CD14-positive monocyte (primary cell): ENCODE data around the gene ZNF273. TPM values are rescaled to one million over a fixed set of nuclear protein-coding genes. Genes with fewer than 3 reads are reported as not detected.
"Not testable (repeated sequence)": the region's sequence is repeated elsewhere in the genome, so short reads cannot be mapped to it uniquely, and the experiment has no call there.

Experiments
- DNase-seq, 3 donors: peaks; one replicate each; pipeline ENCODE4 v3.0.0-alpha.2; 2011 to 2022
- H2AFZ ChIP-seq: 2 replicates; pipeline ENCODE4 v1.6.0; 2012; ENCODE audit warnings: mild to moderate bottlenecking, low read depth, low read length, inconsistent platforms; ENCODE audit not compliant: insufficient read depth, poor library complexity, severe bottlenecking
- H3K27ac ChIP-seq, 2 donors: 1 replicate in 1 of 2; 2 replicates in 1 of 2; pipeline ENCODE4 v1.5.1; 2012 to 2013; ENCODE audit warnings: low read length in 2 of 2, control low read depth in 1 of 2, inconsistent platforms in 1 of 2, low read depth in 1 of 2, mild to moderate bottlenecking in 1 of 2
- H3K27me3 ChIP-seq, 2 donors: one replicate each; pipeline versions ENCODE4 v1.6.0 to v1.6.1; 2011 to 2013; ENCODE audit warnings: low read length in 2 of 2; ENCODE audit not compliant: control insufficient read depth in 2 of 2, insufficient read depth in 2 of 2
- H3K36me3 ChIP-seq, 2 donors: replicated peaks in 1 of 2; 1 replicate in 1 of 2; 2 replicates in 1 of 2; pipeline versions ENCODE4 v1.5.1 to v1.6.1; 2012 to 2013; ENCODE audit warnings: low read length in 2 of 2, control low read depth in 1 of 2, inconsistent platforms in 1 of 2, mild to moderate bottlenecking in 1 of 2; ENCODE audit not compliant: insufficient read depth in 2 of 2, control insufficient read depth in 1 of 2
- H3K4me1 ChIP-seq, 2 donors: 1 replicate in 1 of 2; 2 replicates in 1 of 2; pipeline versions ENCODE4 v1.5.1 to v1.6.1; 2012 to 2013; ENCODE audit warnings: low read length in 2 of 2, control low read depth in 1 of 2, inconsistent platforms in 1 of 2, mild to moderate bottlenecking in 1 of 2, moderate library complexity in 1 of 2; ENCODE audit not compliant: insufficient read depth in 2 of 2, control insufficient read depth in 1 of 2
- H3K4me2 ChIP-seq: replicated peaks from 2 replicates; pipeline ENCODE3; 2012; ENCODE audit warnings: low read length, moderate library complexity, mild to moderate bottlenecking; ENCODE audit not compliant: poor library complexity, severe bottlenecking; ENCODE audit errors: extremely low read depth
- H3K4me3 ChIP-seq, 3 experiments: fragments of 200-600 bp in 1 of 3; sonication (generic) in 1 of 3; replicated peaks in 1 of 3; 1 replicate in 2 of 3; 2 replicates in 1 of 3; pipeline ENCODE4 v1.5.1; 2011 to 2013; ENCODE audit warnings: low read length in 3 of 3, mild to moderate bottlenecking in 3 of 3, control low read depth in 2 of 3, low read depth in 2 of 3, inconsistent platforms in 1 of 3, moderate library complexity in 1 of 3
- H3K79me2 ChIP-seq: 2 replicates; pipeline ENCODE4 v1.6.0; 2012; ENCODE audit warnings: mild to moderate bottlenecking, control low read depth, inconsistent platforms, low read length, moderate library complexity; ENCODE audit not compliant: insufficient read depth
- H3K9ac ChIP-seq: 2 replicates; pipeline ENCODE4 v1.6.0; 2017; ENCODE audit warnings: low read length, mild to moderate bottlenecking; ENCODE audit not compliant: insufficient read depth, poor library complexity, severe bottlenecking
- H3K9me3 ChIP-seq, 2 donors: replicated peaks in 1 of 2; 1 replicate in 1 of 2; 2 replicates in 1 of 2; pipeline versions ENCODE4 v1.5.1 to v1.6.1; 2012 to 2013; ENCODE audit warnings: low read length in 2 of 2, control low read depth in 1 of 2; ENCODE audit not compliant: control insufficient read depth in 1 of 2, insufficient read depth in 1 of 2
- H4K20me1 ChIP-seq: 2 replicates; pipeline ENCODE4 v1.6.0; 2012; ENCODE audit warnings: mild to moderate bottlenecking, low read length, control low read depth, moderate library complexity; ENCODE audit not compliant: insufficient read depth
- H3K27ac Mint-ChIP-seq, 7 donors: one replicate each; pipeline ENCODE4 v1.8.0; 2020; ENCODE audit warnings: mild to moderate bottlenecking in 7 of 7, mixed read lengths in 7 of 7, moderate library complexity in 6 of 7, inconsistent platforms in 2 of 7
- H3K27me3 Mint-ChIP-seq, 3 donors: one replicate each; pipeline ENCODE4 v1.8.0; 2021 to 2022; ENCODE audit warnings: low read depth in 3 of 3, mild to moderate bottlenecking in 3 of 3, mixed read lengths in 3 of 3, moderate library complexity in 3 of 3, inconsistent platforms in 1 of 3
- H3K36me3 Mint-ChIP-seq, 2 donors: one replicate each; pipeline ENCODE4 v1.8.0; 2020; ENCODE audit warnings: mixed read lengths in 2 of 2, inconsistent platforms in 1 of 2, mild to moderate bottlenecking in 1 of 2
- H3K4me1 Mint-ChIP-seq: one replicate; pipeline ENCODE4 v1.8.0; 2020; ENCODE audit warnings: mild to moderate bottlenecking, mixed read lengths
- H3K4me3 Mint-ChIP-seq, 2 donors: one replicate each; pipeline ENCODE4 v1.8.0; 2020; ENCODE audit warnings: mild to moderate bottlenecking in 2 of 2, mixed read lengths in 2 of 2, moderate library complexity in 1 of 2
- H3K9me3 Mint-ChIP-seq, 7 donors: one replicate each; pipeline ENCODE4 v1.8.0; 2020 to 2022; ENCODE audit warnings: mixed read lengths in 7 of 7, mild to moderate bottlenecking in 6 of 7, moderate library complexity in 6 of 7, inconsistent platforms in 2 of 7
- WGBS: methylation state at CpG from one replicate; pipeline ENCODE4 v1.1.5; 2013; ENCODE audit warnings: missing lambda C conversion rate; ENCODE audit not compliant: insufficient coverage; 5-methylcytosine and 5-hydroxymethylcytosine counted together
- intact Hi-C, 2 donors: fragments of 100-400 bp; cut with micrococcal nuclease; formaldehyde crosslinking; loops; one replicate each; pipeline versions ENCODE4 v1.15.0 to v1.15.1; 2023
- polyA plus RNA-seq, 3 donors: library from polyadenylated mRNA; depleted of rRNA in 1 of 3; unstranded in 2 of 3; stranded (reverse) in 1 of 3; fragments of 300-500 nt in 2 of 3; fragments of >200 nt in 1 of 3; fragmentation: Illumina TruSeq in 2 of 3; gene quantifications; 1 replicate in 2 of 3; 2 replicates in 1 of 3; pipeline ENCODE4 v1.2.3, GENCODE V29; 2012 to 2021
- TF ChIP-seq, protein P1 (sequence below): fragments of 200-600 bp; IDR thresholded peaks from one replicate; pipeline ENCODE4 v1.8.0; 2022; ENCODE audit warnings: antibody characterized with exemption, mild to moderate bottlenecking

The ZNF273 gene
- polyA plus RNA-seq, 3 donors: 0.21 to 1.7 (median 0.62) TPM

GRCh38 chr7:64893401-64893800 is 9.7 kb upstream of the ZNF273 start:
- intact Hi-C loops: no loop called here
- whole genome bisulfite sequencing: 100% methylated on average over 1 of the region's 5 CpGs

DNA sequence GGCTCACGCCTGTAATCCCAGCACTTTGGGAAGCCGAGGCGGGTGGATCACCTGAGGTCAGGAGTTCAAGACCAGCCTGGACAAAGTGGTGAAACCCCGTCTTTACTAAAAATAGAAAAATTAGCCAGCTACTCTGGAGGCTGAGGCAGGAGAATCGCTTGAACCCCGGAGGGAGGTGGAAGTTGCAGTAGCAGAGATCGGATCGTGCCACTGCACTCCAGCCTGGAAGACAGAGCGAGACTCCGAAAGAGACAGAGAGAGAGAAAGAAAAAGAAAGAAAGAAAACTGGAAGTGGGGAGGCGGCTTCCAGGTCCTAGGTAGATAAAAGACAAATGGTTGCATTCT is 640 bp upstream of the ZNF273 start:
- peak overlapping the region in 1 of 7 donors; percentile 83 for H3K27ac Mint-ChIP-seq

More at GRCh38 chr7:64893401-64893800, 9.7 kb upstream of the ZNF273 start:
- Histone ChIP-seq H3K36me3 (no peaks in the 10 kb centered on the region), H4K20me1 (no peaks in the 10 kb centered on the region), H3K9me3 (peaks cover 0 to 8% of the 10 kb centered on the region in 2 donors), H3K4me3 (no peak overlapping the region), H3K27ac (no peak overlapping the region), H3K27me3 (peaks cover 6 to 24% of the 10 kb centered on the region in 2 donors), H2AFZ (no peak overlapping the region), H3K4me2 (no peak overlapping the region), H3K9ac (no peak overlapping the region), H3K79me2 (no peaks in the 10 kb centered on the region), H3K4me1 (peaks cover 9 to 14% of the 10 kb centered on the region in 2 donors)
- Mint-ChIP-seq H3K36me3 (no peaks in the 10 kb centered on the region), H3K4me3 (no peak overlapping the region), H3K27me3 (peaks cover 15 to 46% (median 34%) of the 10 kb centered on the region in 3 donors), H3K27ac (no peak overlapping the region), H3K4me1 (peaks cover 9% of the 10 kb centered on the region), H3K9me3 (peaks cover 0 to 28% (median 5%) of the 10 kb centered on the region in 7 donors)
- TF ChIP-seq, protein P1, sequence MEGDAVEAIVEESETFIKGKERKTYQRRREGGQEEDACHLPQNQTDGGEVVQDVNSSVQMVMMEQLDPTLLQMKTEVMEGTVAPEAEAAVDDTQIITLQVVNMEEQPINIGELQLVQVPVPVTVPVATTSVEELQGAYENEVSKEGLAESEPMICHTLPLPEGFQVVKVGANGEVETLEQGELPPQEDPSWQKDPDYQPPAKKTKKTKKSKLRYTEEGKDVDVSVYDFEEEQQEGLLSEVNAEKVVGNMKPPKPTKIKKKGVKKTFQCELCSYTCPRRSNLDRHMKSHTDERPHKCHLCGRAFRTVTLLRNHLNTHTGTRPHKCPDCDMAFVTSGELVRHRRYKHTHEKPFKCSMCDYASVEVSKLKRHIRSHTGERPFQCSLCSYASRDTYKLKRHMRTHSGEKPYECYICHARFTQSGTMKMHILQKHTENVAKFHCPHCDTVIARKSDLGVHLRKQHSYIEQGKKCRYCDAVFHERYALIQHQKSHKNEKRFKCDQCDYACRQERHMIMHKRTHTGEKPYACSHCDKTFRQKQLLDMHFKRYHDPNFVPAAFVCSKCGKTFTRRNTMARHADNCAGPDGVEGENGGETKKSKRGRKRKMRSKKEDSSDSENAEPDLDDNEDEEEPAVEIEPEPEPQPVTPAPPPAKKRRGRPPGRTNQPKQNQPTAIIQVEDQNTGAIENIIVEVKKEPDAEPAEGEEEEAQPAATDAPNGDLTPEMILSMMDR: no peak
- DNase-seq: no peak

More for the DNA sequence above, 640 bp upstream of the ZNF273 start:
- Histone ChIP-seq H3K4me3 (peak overlapping the region in 1 of 3 experiments; percentile 85), H3K4me1 (peaks cover 9 to 13% of the 10 kb centered on the region in 2 donors), H3K79me2 (peaks cover 40% of the 10 kb centered on the region), H2AFZ (peak overlapping the region; percentile 94), H3K4me2 (peak overlapping the region; percentile 83)
- peaks cover 32% of the 10 kb centered on the region for H3K4me1 Mint-ChIP-seq
- intact Hi-C loops: loop anchor here in 1 of 2 donors (10.0 kb wide), 4 partner anchors 102 to 588 kb away; partner anchors contain the start of genes ERV3-1, ZNF680, ZNF736 and ZNF92
- H3K4me3 Mint-ChIP-seq: peak overlapping the region; percentile 97 to 99
- not testable (repeated sequence) for H3K36me3 ChIP-seq, H3K27me3 Mint-ChIP-seq, H4K20me1 ChIP-seq, H3K9me3 ChIP-seq, DNase-seq, H3K27ac ChIP-seq, H3K27me3 ChIP-seq, H3K9ac ChIP-seq
- peaks cover 4 to 18% of the 10 kb centered on the region in 2 donors for H3K36me3 Mint-ChIP-seq
- 78% methylated on average over 8 of the region's 11 CpGs for WGBS
- H3K9me3 Mint-ChIP-seq: peaks cover 2 to 38% (median 11%) of the 10 kb centered on the region in 7 donors
